SU-DHL-6 (cell line): Measurements from ENCODE around the gene GLOD5.

Experiments
- EZH2phosphoT487 ChIP-seq: fragments of 200-600 bp; sonication (generic), shearing (Covaris generic); conservative IDR thresholded peaks from 2 replicates; pipeline ENCODE4 v1.6.1; 2018; ENCODE audit warnings: mild to moderate bottlenecking, antibody characterized with exemption, low read length, moderate library complexity, mixed read lengths
- TF ChIP-seq, protein P1 (sequence below): fragments of 200-600 bp; sonication (generic); IDR thresholded peaks from one replicate; pipeline ENCODE4 v1.5.1; 2017; ENCODE audit warnings: antibody characterized with exemption, mild to moderate bottlenecking, low read length, moderate library complexity; ENCODE audit not compliant: insufficient read depth, poor library complexity, severe bottlenecking

GRCh38 chrX:48813644-48814043, 52.1 kb downstream of the GLOD5 start:
- TF ChIP-seq, protein P1, sequence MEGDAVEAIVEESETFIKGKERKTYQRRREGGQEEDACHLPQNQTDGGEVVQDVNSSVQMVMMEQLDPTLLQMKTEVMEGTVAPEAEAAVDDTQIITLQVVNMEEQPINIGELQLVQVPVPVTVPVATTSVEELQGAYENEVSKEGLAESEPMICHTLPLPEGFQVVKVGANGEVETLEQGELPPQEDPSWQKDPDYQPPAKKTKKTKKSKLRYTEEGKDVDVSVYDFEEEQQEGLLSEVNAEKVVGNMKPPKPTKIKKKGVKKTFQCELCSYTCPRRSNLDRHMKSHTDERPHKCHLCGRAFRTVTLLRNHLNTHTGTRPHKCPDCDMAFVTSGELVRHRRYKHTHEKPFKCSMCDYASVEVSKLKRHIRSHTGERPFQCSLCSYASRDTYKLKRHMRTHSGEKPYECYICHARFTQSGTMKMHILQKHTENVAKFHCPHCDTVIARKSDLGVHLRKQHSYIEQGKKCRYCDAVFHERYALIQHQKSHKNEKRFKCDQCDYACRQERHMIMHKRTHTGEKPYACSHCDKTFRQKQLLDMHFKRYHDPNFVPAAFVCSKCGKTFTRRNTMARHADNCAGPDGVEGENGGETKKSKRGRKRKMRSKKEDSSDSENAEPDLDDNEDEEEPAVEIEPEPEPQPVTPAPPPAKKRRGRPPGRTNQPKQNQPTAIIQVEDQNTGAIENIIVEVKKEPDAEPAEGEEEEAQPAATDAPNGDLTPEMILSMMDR, result no peak
- no peak for TF ChIP-seq EZH2phosphoT487
